Dendritic cell treated with granulocyte-macrophage colony-stimulating factor and Interleukin-4, amounts not matched to agents 40 ng/mL and 50 ng/mL, for 4 days (primary cell): ENCODE data around the gene CYP46A1.
"Not testable (repeated sequence)": the region's sequence is repeated elsewhere in the genome, so short reads cannot be mapped to it uniquely, and the experiment has no call there.

Source experiments
- H3K27ac Mint-ChIP-seq: one replicate; pipeline ENCODE4 v1.8.0; 2022; ENCODE audit warnings: mild to moderate bottlenecking, mixed read lengths
- H3K27me3 Mint-ChIP-seq: one replicate; pipeline ENCODE4 v1.8.0; 2022; ENCODE audit warnings: mild to moderate bottlenecking, mixed read lengths
- H3K36me3 Mint-ChIP-seq: one replicate; pipeline ENCODE4 v1.8.0; 2022; ENCODE audit warnings: low read depth, mixed read lengths
- H3K4me1 Mint-ChIP-seq: one replicate; pipeline ENCODE4 v1.8.0; 2022; ENCODE audit warnings: low read depth, mixed read lengths
- H3K4me3 Mint-ChIP-seq: one replicate; pipeline ENCODE4 v1.8.0; 2022; ENCODE audit warnings: mild to moderate bottlenecking, moderate library complexity, mixed read lengths
- H3K9me3 Mint-ChIP-seq: one replicate; pipeline ENCODE4 v1.8.0; 2022; ENCODE audit warnings: mixed read lengths
- intact Hi-C: fragments of 100-400 bp; cut with micrococcal nuclease; formaldehyde crosslinking; loops from one replicate; pipeline ENCODE4 v1.15.0; 2022

CYP46A1 gene

DNA sequence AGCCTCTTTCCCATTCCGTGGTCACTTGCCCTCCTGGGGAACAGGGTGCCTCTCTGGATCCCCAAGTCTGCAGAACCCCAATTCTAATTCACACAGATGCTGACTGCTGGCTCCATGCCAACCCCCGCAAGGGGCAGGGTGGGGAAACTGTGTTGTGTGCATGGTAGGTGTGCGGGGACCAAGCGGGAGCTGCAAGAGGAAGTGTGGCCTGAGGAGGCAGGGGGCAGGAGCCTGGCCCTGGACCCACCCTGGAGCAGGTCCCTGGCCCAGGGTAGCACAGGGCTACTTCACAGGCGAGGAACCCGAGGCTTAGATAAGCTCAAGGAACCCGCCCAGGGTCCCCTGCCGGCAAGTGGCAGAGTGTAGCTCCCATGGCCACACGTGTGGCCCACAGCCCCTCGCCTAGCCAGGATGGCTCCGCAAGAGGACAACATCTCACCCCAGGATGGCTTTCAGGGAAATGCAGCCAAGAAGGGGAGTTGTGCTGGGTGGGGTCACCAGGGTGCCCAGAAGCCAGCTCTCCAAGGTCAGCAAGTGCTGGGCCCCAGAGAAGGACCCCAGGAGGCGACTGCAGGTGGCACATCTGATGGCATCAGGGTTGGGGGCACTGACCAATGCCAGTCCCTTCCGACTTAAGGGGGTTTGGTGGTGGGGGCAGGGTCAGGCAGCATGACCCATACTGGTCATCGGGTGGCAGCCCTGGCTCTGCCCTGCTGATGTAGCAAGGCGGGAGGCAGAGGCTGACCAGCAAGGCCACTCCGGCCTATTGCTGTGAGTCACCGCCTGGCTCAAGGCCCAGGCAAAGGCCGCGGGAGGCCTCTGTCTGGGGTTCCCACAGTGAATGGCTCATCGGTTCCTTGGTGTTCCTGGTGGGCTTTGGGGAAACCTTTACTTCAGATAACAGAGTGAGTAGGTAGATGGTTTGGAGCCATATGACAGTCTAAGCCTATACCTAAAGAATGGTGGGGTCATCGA is 71.8 kb downstream of the CYP46A1 start:
- intact Hi-C loops, result no loop called here
- Mint-ChIP-seq H3K27ac (no peak overlapping the region), H3K4me3 (no peak overlapping the region), H3K27me3 (peaks cover 38% of the 10 kb centered on the region), H3K4me1 (no peaks in the 10 kb centered on the region), H3K9me3 (no peaks in the 10 kb centered on the region), H3K36me3 (no peaks in the 10 kb centered on the region)

DNA sequence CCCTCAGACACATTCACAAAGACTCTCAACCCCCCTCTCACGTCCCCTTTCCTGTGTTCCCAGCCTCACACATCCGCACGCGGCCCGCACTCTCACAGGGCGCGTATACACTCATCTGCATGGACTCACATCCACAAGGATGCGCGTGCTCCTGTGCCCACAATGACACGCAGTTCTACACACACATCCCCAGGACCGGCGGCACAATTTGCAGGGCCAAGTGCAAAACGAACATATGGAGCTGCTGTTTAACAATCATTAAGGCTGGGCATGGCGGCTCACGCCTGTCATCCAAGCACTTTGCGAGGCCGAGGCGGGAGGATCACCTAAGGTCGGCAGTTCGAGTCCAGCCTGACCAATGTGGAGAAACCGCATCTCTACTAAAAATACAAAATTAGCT is 72.7 kb downstream of the CYP46A1 start:
- no peaks in the 10 kb centered on the region for H3K36me3 Mint-ChIP-seq
- peaks cover 32% of the 10 kb centered on the region for H3K27me3 Mint-ChIP-seq
- H3K4me3 Mint-ChIP-seq, result no peak overlapping the region
- intact Hi-C loops, result no loop called here
- no peak overlapping the region for H3K27ac Mint-ChIP-seq
- H3K4me1 Mint-ChIP-seq, result no peaks in the 10 kb centered on the region
- no peaks in the 10 kb centered on the region for H3K9me3 Mint-ChIP-seq

DNA sequence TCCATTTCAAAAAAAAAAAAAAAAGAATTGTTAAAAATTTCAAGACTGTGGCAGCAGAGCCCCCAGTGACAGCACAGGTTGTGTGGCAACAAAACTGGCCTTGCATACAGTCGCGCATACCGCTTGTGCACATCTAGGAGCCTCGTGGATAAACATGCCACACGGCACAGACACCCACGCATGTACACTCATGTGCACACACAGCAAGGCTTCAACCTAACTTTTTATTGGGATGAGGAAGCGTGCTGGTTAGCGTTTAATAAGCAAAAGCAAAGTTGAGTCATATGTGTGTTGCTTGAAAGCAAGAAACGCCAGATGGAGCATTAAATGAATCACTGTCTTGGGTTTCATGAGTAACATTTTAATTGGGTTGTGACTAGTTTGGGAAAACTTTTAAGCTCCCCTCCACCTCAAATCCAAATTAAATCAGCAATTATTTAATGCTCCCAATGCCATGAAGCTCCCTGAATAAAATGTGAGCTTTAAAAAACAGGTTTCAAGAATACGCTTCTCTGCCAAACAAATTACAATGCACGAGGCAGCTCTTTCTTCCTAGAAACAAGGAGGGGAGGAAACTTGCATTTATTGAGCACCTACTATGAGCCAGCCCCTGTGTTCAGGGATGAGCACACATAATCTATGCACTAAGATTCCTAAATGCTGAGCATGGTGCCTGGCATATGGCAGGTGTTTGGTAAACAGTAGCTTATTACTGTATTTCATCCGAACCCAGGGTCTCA is 73.4 kb downstream of the CYP46A1 start:
- H3K27ac Mint-ChIP-seq, result no peak overlapping the region
- peaks cover 25% of the 10 kb centered on the region for H3K27me3 Mint-ChIP-seq
- intact Hi-C loops, result no loop called here
- no peak overlapping the region for H3K4me3 Mint-ChIP-seq
- no peaks in the 10 kb centered on the region for H3K4me1 Mint-ChIP-seq
- H3K9me3 Mint-ChIP-seq, result no peaks in the 10 kb centered on the region
- no peaks in the 10 kb centered on the region for H3K36me3 Mint-ChIP-seq

DNA sequence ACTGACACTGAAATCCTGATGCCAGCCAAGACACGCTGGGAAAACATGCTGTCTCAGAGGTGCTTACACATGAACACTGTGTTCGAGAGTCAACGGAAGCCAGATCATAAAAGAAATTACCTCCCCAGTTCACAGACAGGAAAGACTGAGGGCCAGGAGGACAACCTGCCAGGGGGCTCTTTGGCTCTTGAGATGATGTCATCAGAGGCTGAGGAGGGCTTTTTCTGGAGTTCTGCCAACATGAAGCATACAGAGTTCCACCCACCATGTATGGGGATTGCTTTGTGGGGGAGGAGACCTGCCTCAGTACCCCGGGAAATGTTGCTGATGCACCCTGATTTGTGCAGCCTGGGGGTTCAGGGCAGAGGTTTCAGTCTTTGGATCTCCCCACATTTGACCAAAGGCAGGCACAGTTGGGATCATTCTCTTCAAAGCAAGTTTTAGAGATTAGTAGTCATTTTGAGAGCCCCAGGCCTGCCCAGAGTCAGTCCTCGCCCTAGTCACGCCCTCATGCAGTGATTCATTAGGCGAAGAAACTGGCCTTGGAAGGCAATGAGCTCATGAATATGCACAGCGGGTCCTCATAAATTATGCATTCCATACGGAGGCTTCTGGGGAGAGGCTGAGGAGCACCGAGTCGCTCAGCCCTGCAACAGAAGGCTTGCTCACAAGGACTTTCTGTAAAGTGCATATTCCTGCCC is 74.2 kb downstream of the CYP46A1 start:
- Mint-ChIP-seq H3K9me3 (no peaks in the 10 kb centered on the region), H3K4me1 (no peaks in the 10 kb centered on the region), H3K27me3 (peaks cover 19% of the 10 kb centered on the region), H3K4me3 (no peak overlapping the region), H3K27ac (no peak overlapping the region), H3K36me3 (no peaks in the 10 kb centered on the region)
- intact Hi-C loops, result no loop called here

DNA sequence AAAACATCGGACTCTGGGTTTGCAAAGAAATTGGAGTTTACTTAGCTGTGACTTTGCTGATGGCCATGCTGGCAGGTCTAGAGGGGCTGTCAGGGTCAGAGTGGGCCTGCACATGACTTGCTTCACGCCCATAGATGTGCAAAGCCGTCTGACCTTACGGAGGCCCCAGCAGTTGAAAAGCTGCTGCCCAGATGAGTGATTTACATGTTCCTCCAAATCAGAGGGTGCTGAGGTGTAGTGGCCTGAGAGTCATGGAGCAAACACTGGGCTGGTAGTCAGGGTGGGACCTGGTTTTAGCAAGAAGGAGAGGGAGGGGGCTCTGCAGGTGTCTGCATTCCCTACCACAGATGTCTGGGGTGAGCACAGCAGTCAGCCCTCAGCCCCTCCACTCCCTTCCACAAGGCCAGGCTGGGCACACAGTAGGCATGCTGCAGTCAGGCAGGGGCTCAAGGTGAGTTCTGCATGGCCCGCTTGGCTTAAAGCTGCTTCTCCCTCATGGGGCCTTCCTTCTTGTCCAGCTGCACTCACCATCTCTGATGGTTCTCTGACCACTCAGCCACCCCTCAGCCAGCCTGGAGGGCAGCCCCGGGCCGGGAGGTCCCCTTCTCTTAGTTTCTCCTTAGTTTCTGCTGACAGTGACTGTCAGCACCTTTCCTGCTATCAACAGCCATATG is 74.9 kb downstream of the CYP46A1 start:
- Mint-ChIP-seq H3K4me1 (no peaks in the 10 kb centered on the region), H3K36me3 (no peaks in the 10 kb centered on the region), H3K27ac (no peak overlapping the region), H3K27me3 (peaks cover 12% of the 10 kb centered on the region), H3K4me3 (no peak overlapping the region), H3K9me3 (no peaks in the 10 kb centered on the region)
- intact Hi-C loops, result no loop called here

DNA sequence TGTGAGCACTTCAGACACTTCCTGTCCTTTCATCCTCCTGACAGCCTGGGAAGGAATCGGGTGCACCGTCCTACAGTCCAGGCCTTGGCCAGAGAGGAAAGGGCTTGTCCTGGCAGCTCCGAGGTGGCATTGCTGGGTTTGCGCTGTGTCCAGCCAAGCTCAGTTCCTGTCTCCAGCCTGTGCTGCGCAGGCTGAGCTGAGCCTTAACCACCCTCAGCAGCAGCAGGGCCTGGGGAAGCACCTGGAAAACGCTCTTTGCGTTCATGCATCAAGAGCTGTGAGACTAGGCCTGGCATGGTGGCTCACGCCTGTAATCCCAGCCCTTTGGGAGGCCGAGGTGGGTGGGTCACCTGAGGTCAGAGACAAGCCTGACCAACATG is 75.4 kb downstream of the CYP46A1 start:
- intact Hi-C loops, result no loop called here
- H3K27me3 Mint-ChIP-seq, result peaks cover 8% of the 10 kb centered on the region
- no peaks in the 10 kb centered on the region for H3K4me1 Mint-ChIP-seq
- H3K36me3 Mint-ChIP-seq, result no peaks in the 10 kb centered on the region
- H3K4me3 Mint-ChIP-seq, result no peak overlapping the region
- H3K9me3 Mint-ChIP-seq, result no peaks in the 10 kb centered on the region
- no peak overlapping the region for H3K27ac Mint-ChIP-seq

DNA sequence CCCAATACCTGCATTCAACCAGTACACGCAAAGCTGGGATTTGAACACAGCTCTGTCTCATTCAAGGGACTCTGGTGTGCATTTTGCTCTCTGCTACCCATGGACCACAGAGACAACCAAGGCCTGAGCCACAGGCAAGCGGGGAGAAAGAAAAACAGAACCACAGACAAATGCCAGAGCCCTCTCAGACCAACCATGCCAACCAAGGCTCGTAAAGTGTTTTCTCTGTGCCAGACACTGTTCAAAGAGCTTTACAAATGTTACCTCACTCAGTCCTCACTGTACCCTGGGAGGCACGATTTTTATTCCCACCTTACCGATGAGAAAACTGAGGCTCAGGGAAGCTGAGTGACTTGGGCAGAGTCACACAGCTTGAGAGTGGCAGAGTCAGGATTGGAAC is 76.7 kb downstream of the CYP46A1 start:
- no peak overlapping the region for H3K27ac Mint-ChIP-seq
- H3K4me1 Mint-ChIP-seq, result no peaks in the 10 kb centered on the region
- peaks cover 3% of the 10 kb centered on the region for H3K27me3 Mint-ChIP-seq
- H3K4me3 Mint-ChIP-seq, result no peak overlapping the region
- H3K9me3 Mint-ChIP-seq, result no peaks in the 10 kb centered on the region
- H3K36me3 Mint-ChIP-seq, result no peaks in the 10 kb centered on the region
- intact Hi-C loops, result no loop called here

DNA sequence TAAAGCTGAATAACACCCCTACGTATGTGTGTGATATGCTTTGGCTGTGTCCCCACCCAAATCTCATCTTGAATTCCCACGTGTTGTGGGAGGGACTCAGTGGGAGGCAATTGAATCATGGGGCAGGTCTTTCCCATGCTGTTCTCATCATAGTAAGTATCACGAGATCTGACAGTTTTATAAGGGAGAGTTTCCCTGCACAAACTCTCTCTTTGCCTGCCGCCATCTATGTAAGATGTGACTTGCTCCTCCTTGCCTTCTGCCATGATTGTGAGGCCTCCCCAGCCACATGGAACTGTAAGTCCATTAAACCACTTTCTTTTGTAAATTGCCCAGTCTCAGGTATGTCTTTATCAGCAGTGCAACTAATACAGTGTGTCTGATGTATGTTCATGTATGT is 78.8 kb downstream of the CYP46A1 start:
- H3K36me3 Mint-ChIP-seq, intact Hi-C loops, H3K27ac Mint-ChIP-seq, H3K27me3 Mint-ChIP-seq, H3K9me3 Mint-ChIP-seq, H3K4me1 Mint-ChIP-seq, H3K4me3 Mint-ChIP-seq: not testable (repeated sequence)

DNA sequence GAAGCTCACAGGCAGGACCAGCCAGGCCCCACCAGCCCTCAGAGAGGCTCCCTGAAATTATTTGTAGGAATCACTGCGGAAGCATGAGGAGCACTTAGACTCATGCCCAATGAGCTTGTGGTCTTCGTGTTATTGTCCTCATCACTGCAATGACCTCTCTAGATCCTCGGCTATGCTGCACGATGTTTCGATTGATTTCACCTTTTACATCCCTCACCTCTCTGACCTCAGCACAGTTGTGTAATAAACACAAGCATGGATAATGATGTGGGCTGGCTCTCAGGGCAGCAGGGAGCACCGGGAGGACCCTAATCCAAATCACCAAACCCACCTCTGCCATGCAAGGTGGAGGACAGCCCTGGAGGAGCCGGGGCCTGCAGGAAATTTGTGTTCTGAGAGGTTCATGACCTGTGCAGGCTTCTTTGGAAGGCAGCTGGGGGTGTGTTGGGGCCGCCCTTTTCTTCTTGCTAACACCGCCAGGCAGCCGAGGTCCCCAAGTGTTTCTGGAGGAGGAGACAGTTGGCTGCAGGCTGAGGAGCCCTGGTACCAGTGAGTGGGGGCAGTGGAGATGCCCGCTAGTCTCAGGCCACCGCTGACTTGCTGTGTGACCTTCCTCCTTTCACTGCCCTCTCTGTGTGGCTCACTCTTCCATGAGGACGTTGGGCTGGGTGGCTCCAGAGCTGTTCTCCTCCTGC is 79.6 kb downstream of the CYP46A1 start:
- Mint-ChIP-seq H3K27me3 (peaks cover 5% of the 10 kb centered on the region), H3K4me1 (no peaks in the 10 kb centered on the region), H3K4me3 (no peak overlapping the region), H3K27ac (no peak overlapping the region), H3K9me3 (no peaks in the 10 kb centered on the region), H3K36me3 (no peaks in the 10 kb centered on the region)
- intact Hi-C loops, result no loop called here

DNA sequence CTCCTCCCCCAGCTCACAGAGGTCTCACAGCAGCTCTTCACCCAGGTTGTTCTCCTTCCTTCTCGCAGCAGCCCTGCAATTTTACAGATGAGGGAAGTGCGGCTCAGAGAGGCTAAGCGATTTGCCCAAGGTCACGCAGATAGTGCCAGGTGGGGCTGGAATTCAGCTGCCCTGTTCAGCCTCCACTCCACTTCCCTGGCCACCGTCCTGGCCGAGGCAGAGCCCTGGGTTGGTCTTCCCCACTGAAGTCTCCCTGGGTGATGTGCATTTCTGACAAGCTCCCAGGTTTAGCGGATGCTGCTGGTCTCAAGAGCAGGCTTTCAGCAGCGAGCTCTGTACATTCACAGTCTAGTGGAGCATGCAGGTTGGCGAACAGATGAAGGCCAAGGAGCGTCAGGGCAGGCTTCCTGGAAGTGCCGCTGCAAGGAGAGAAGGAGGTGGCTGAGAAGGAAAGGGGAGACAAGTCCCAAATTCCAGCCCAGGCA is 80.2 kb downstream of the CYP46A1 start:
- Mint-ChIP-seq H3K4me3 (no peak overlapping the region), H3K4me1 (no peaks in the 10 kb centered on the region), H3K9me3 (no peaks in the 10 kb centered on the region), H3K27me3 (peaks cover 5% of the 10 kb centered on the region), H3K27ac (no peak overlapping the region), H3K36me3 (no peaks in the 10 kb centered on the region)
- intact Hi-C loops, result no loop called here

DNA sequence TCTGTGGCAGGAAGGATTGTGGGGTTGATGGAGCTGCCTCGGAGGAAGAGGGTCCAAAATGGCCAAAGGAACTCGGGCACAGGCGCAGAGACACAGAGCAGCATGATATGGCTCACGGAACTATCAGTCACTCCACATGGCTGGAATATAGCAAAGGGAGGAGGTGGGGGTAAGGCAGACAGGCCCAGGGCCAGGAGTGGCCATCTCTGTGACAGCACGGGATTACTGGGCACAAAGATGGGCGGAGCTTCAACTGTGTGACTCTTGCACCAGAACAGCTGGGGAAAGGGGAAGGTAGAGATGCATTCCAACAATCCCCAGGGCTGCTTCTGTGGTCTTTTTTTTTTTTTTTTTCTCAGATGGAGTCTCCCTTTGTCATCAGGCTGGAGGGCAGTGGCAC is 84.3 kb downstream of the CYP46A1 start:
- H3K9me3 Mint-ChIP-seq, result no peaks in the 10 kb centered on the region
- no peaks in the 10 kb centered on the region for H3K36me3 Mint-ChIP-seq
- peaks cover 4% of the 10 kb centered on the region for H3K27me3 Mint-ChIP-seq
- no peaks in the 10 kb centered on the region for H3K4me1 Mint-ChIP-seq
- H3K4me3 Mint-ChIP-seq, result no peak overlapping the region
- intact Hi-C loops, result no loop called here
- no peak overlapping the region for H3K27ac Mint-ChIP-seq

DNA sequence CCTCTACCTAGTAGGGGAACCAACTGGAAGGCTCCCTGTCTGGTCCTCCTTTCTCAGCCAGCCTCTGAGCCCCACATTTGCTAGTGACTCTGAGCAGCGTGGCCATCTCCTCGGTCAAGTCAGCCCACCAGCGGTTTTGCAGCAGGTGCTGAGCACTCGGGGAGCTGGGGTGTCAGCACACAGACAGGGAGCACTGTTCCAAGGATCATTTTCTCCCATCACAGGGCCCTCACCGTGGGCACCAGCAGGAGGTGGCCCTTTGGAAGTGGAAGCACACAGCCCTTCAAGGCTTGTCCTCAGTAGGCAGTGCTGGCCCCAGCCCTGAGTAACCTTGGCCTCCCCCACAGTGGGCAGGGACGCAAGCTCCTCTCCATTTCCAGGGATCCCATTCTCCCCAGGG is 85.0 kb downstream of the CYP46A1 start:
- Mint-ChIP-seq H3K9me3 (no peaks in the 10 kb centered on the region), H3K36me3 (no peaks in the 10 kb centered on the region), H3K27ac (no peak overlapping the region), H3K4me1 (no peaks in the 10 kb centered on the region), H3K4me3 (no peak overlapping the region), H3K27me3 (peaks cover 4% of the 10 kb centered on the region)
- intact Hi-C loops, result no loop called here

DNA sequence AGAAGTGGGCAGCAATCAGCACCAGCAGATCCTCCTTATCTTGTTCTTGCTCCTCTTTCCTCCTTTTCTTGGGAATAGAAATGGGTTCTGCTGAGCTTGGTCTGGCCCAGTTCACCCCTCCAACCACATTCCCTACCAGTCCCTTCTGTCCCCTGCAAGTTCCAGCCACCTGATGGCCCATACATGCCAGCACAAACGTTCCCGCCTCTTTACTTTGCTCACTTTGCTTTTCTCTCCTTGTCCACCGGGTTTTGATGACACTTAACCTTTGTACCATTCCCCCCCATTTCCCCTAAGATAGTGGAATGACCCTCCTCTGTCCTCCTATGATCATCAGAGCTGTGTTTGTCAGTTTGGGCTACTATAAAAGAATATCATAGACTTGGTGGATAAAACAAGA is 85.7 kb downstream of the CYP46A1 start:
- Mint-ChIP-seq H3K36me3 (no peaks in the 10 kb centered on the region), H3K9me3 (no peaks in the 10 kb centered on the region), H3K27ac (no peak overlapping the region), H3K27me3 (peaks cover 4% of the 10 kb centered on the region), H3K4me3 (no peak overlapping the region), H3K4me1 (peaks cover 5% of the 10 kb centered on the region)
- intact Hi-C loops, result no loop called here
